OCI-LY7 (cell line): ENCODE data around the gene CEP20. TPM values are rescaled to one million over a fixed set of nuclear protein-coding genes. Genes with fewer than 3 reads are reported as not detected.
"Not testable (repeated sequence)": the region's sequence is repeated elsewhere in the genome, so short reads cannot be mapped to it uniquely, and the experiment has no call there.

ENCODE experiments used
- Bru-seq: library from RNA; stranded (reverse); fragments of 400-500 nt; gene quantifications from one replicate; lab custom pipeline; 2021; lab: Mats Ljungman, UMichigan
- BruChase-seq, 2 experiments: library from RNA; stranded (reverse); fragments of 400-500 nt; gene quantifications; one replicate each; lab custom pipeline; 2021; lab: Mats Ljungman, UMichigan
- BruUV-seq: library from RNA; stranded (reverse); fragments of 400-500 nt; replicated peaks from 2 replicates; lab custom pipeline; 2021; lab: Mats Ljungman, UMichigan
- CTCF ChIA-PET: fragments of 300-600 bp; sonication (Branson Sonifier 250); formaldehyde crosslinking; loops from one replicate; lab custom pipeline; 2022; ENCODE audit warnings: antibody characterized with exemption; ENCODE audit not compliant: unreplicated experiment; lab: Charles Lee
- POLR2A ChIA-PET: fragments of 300-600 bp; sonication (Branson Sonifier 250); formaldehyde crosslinking; loops from one replicate; lab custom pipeline; 2022; ENCODE audit warnings: antibody characterized with exemption; lab: Charles Lee
- DNase-seq: peaks from one replicate; pipeline ENCODE4 v3.0.0-alpha.2; 2015; ENCODE audit warnings: low spot score
- H2AFZ ChIP-seq: fragments of 200-600 bp; sonication (generic), shearing (Covaris generic); 2 replicates; pipeline ENCODE4 v1.6.1; 2014; ENCODE audit warnings: mild to moderate bottlenecking, antibody characterized with exemption, low read length, moderate library complexity
- H3K27ac ChIP-seq: fragments of 200-600 bp; sonication (generic); 2 replicates; pipeline ENCODE4 v1.5.1; 2014; ENCODE audit warnings: mixed run types, low read depth, mild to moderate bottlenecking, moderate library complexity, low read length, inconsistent platforms; ENCODE audit not compliant: poor library complexity, severe bottlenecking
- H3K36me3 ChIP-seq: fragments of 200-600 bp; sonication (generic); 2 replicates; pipeline ENCODE4 v1.6.1; 2014; ENCODE audit warnings: mild to moderate bottlenecking, antibody characterized with exemption, low read length, moderate library complexity, mixed read lengths; ENCODE audit not compliant: insufficient read depth
- H3K4me1 ChIP-seq: fragments of 200-600 bp; sonication (generic); 2 replicates; pipeline ENCODE4 v1.5.1; 2014; ENCODE audit warnings: mild to moderate bottlenecking, low read length; ENCODE audit not compliant: insufficient read depth, poor library complexity, severe bottlenecking
- H3K4me2 ChIP-seq: fragments of 200-600 bp; sonication (generic); 2 replicates; pipeline ENCODE4 v1.6.1; 2014; ENCODE audit warnings: mild to moderate bottlenecking, low read length
- H3K4me3 ChIP-seq: fragments of 200-600 bp; sonication (generic); 2 replicates; pipeline ENCODE4 v1.5.1; 2014; ENCODE audit warnings: mild to moderate bottlenecking, low read depth, low read length; ENCODE audit not compliant: poor library complexity, severe bottlenecking
- H3K79me2 ChIP-seq: fragments of 200-600 bp; sonication (generic); 2 replicates; pipeline ENCODE4 v1.6.1; 2016; ENCODE audit warnings: low read depth, mild to moderate bottlenecking, low read length, moderate library complexity, mixed read lengths; ENCODE audit not compliant: insufficient read depth
- H3K9me2 ChIP-seq: fragments of 200-600 bp; sonication (generic); 2 replicates; pipeline ENCODE4 v1.6.1; 2016; ENCODE audit warnings: mild to moderate bottlenecking, low read length, mixed read lengths; ENCODE audit not compliant: insufficient read depth
- H3K9me3 ChIP-seq: fragments of 200-600 bp; sonication (generic); 2 replicates; pipeline ENCODE4 v1.6.1; 2014; ENCODE audit warnings: mild to moderate bottlenecking, mixed run types, low read length, mixed read lengths
- H4K20me1 ChIP-seq: fragments of 200-600 bp; sonication (generic); 2 replicates; pipeline ENCODE4 v1.6.1; 2014; ENCODE audit warnings: mild to moderate bottlenecking, antibody characterized with exemption, low read length, moderate library complexity, mixed read lengths; ENCODE audit not compliant: insufficient read depth
- CTCF ChIP-seq: fragments of 200-600 bp; sonication (generic); conservative IDR thresholded peaks from 2 replicates; pipeline ENCODE4 v1.5.1; 2014; ENCODE audit warnings: mild to moderate bottlenecking, antibody characterized with exemption, low read length, moderate library complexity, mixed read lengths
- EZH2phosphoT487 ChIP-seq: fragments of 200-600 bp; sonication (generic); IDR thresholded peaks from 2 replicates; pipeline ENCODE4 v1.6.1; 2018; ENCODE audit warnings: low read depth, borderline replicate concordance, mild to moderate bottlenecking, mixed run types, antibody characterized with exemption, low read length, moderate library complexity, mixed read lengths
- intact Hi-C: fragments of 100-400 bp; cut with micrococcal nuclease; formaldehyde crosslinking; loops from one replicate; pipeline ENCODE4 v1.10.0; 2022; ENCODE audit not compliant: unreplicated experiment
- long read RNA-seq: library from polyadenylated mRNA; stranded (forward); transcript quantifications from one replicate; pipeline ENCODE4 v2.0.0, GENCODE V29; 2022
- total RNA-seq, 2 experiments: library from RNA; depleted of rRNA in 1 of 2; stranded (reverse); fragments of >200 nt in 1 of 2; shearing (Covaris generic) in 1 of 2; gene quantifications; 2 replicates each; pipeline ENCODE4 v1.2.3, GENCODE V29; 2014 to 2022

CEP20 gene
- total RNA-seq (2014; rRNA removed; shearing (Covaris generic)) = 33.7 and 36.6 TPM in 2 replicates
- total RNA-seq (2022) = 62.8 and 75.6 TPM in 2 replicates
- percentile 88 among the genes with signal in this experiment for Bru-seq, nascent RNA
- BruChase-seq, experiment 1, labeled RNA remaining after a 6-hour chase = percentile 92 among the genes with signal in this experiment
- percentile 94 among the genes with signal in this experiment for BruChase-seq, experiment 2, labeled RNA remaining after a 2-hour chase
- long read RNA-seq, transcript FOPNL-208 (4 exons, 565 nt) = minor isoform, 5 of 322 reads
- long read RNA-seq, transcript FOPNL-201 (5 exons, 2,275 nt) = major isoform, 276 of 322 reads
- long read RNA-seq, transcript FOPNL-207 (4 exons, 530 nt) = minor isoform, 10 of 322 reads
- long read RNA-seq, partial matches to known transcripts = 3 of 322 reads
- long read RNA-seq, other reads (novel, unspliced or antisense) = 18 of 322 reads

GRCh38 chr16:15888072-15888976, at the start of gene CEP20:
Gene CEP20, minus strand, starts transcription at chr16:15888603. Its CDS starts 18 bp downstream, at chr16:15888585.
- Histone ChIP-seq H3K36me3 (peaks cover 28% of the 10 kb centered on the region), H3K9me2 (no peaks in the 10 kb centered on the region), H4K20me1 (no peaks in the 10 kb centered on the region), H2AFZ (peak within 1 kb of the TSS; percentile 92), H3K4me3 (peak within 1 kb of the TSS; percentile 94), H3K4me1 (peaks cover 29% of the 10 kb centered on the region), H3K27ac (peak within 1 kb of the TSS; percentile 68), H3K4me2 (peak within 1 kb of the TSS; percentile 80), H3K9me3 (no peaks in the 10 kb centered on the region), H3K79me2 (peaks cover 50% of the 10 kb centered on the region)
- no peak for TF ChIP-seq CTCF
- TF ChIP-seq EZH2phosphoT487 = no peak
- ChIA-PET CTCF (interaction anchor here (0.7 to 1.1 kb wide), 4 partner anchors 15 to 20 kb away, joined by 3 to 5 read pairs (median 4); no protein-coding TSS in a partner anchor), POLR2A (interaction anchor here (0.6 to 2.0 kb wide), 24 partner anchors 9 to 209 kb away, joined by 3 to 17 read pairs (median 3); partner anchors contain the start of gene MYH11)
- intact Hi-C loops = loop anchor here (1.0 to 5.0 kb wide), 2 partner anchors 61 to 119 kb away; partner anchors contain the start of gene ABCC1
- peak; percentile 100 for DNase-seq
- TSS peak; percentile 77 for BruUV-seq

DNA sequence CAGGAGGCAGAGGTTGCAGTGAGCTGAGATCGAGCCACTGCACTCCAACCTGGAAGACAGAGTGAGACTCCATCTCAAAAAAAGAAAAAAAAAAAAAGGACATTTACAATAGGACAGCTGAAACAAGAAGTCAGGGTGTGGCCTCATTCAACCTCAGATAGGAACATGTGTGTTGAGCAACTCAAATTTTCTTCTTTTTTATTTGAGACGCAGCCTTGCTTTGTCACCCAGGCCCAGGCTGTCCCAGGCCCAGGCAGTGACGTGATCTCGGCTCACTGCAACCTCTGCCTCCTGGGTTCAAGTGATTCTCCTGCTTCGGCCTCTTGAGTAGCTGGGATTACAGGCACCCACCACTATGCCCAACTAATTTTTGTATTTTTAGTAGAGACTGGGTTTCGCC, 48.4 kb upstream of the CEP20 start:
- H3K9me3 ChIP-seq, H3K27ac ChIP-seq, H3K9me2 ChIP-seq, H2AFZ ChIP-seq, DNase-seq, H3K4me2 ChIP-seq, POLR2A ChIA-PET, H3K4me1 ChIP-seq, H3K4me3 ChIP-seq, H3K36me3 ChIP-seq, BruUV-seq, H3K79me2 ChIP-seq, CTCF ChIA-PET, H4K20me1 ChIP-seq: not testable (repeated sequence)
- intact Hi-C loops = loop anchor here (10.0 kb wide), 1 partner anchor 162 kb away; no protein-coding TSS in a partner anchor

GRCh38 chr16:15934991-15935390, 46.6 kb upstream of the CEP20 start:
- BruUV-seq = no TSS peak
- Histone ChIP-seq H3K4me3 (no peak overlapping the region), H3K36me3 (no peaks in the 10 kb centered on the region), H3K9me2 (no peaks in the 10 kb centered on the region), H3K9me3 (peaks cover 7% of the 10 kb centered on the region), H2AFZ (no peak overlapping the region), H3K4me1 (peaks cover 1% of the 10 kb centered on the region), H4K20me1 (no peaks in the 10 kb centered on the region), H3K27ac (no peak overlapping the region), H3K4me2 (no peak overlapping the region), H3K79me2 (no peaks in the 10 kb centered on the region)
- ChIA-PET POLR2A (no interaction called here), CTCF (no interaction called here)
- intact Hi-C loops = loop anchor here (10.0 kb wide), 1 partner anchor 160 kb away; no protein-coding TSS in a partner anchor
- no peak for TF ChIP-seq CTCF
- TF ChIP-seq EZH2phosphoT487 = no peak
- DNase-seq = no peak
